ENCODE results near the gene DCBLD2.

DNA sequence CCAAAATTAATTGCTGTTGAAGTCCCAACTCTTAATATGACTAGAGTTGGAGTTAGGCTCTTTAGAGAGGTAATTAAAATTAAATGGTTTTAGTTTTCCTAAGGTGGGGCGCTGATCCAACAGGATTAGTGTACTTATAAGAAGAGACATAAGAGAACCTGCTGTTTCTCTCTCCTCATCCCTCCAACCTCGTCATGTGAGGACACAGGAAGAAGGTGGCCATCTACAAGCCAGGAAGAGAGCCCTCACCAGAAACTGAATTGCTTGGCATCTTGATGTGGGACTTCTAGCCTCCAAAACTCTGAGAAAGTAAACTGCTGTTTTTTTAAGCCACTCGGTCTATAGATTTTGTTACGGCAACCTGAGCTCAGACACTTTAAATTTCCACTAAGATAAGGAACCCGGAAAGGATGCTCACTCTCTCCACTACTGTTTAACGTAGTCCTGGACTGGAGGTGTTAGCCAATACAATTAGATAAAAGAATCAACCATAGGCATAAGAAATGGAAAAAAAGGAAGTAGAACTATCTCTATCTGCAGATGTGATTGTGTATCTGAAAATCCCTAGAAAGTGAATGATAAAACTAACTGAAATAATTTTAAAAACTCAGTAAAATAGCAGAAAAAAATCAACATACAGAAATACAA, 26.8 kb downstream of the DCBLD2 start:
- TF ChIP-seq POLR2AphosphoS5 (IDR thresholded peaks at IDR 0.05; ENCODE audit: insufficient read depth, low read depth, low read length) (no peak), POLR2A (IDR thresholded peaks at IDR 0.05; ENCODE audit: low read depth, low read length) (no peak), CTCF (IDR thresholded peaks at IDR 0.05; ENCODE audit: extremely low read depth in 1 of 2, insufficient read depth in 1 of 2, low read depth in 1 of 2, low read length in 2 of 2) (no peak), MYC (IDR thresholded peaks at IDR 0.05; ENCODE audit: low read depth, low read length) (no peak), JUN (IDR thresholded peaks at IDR 0.05; ENCODE audit: borderline replicate concordance, insufficient read depth, insufficient read length, low read depth) (no peak), EZH2 (IDR thresholded peaks at IDR 0.05; ENCODE audit: borderline replicate concordance, low read depth, low read length, severe bottlenecking) (no peak)
- TF ChIP-seq, protein P1, sequence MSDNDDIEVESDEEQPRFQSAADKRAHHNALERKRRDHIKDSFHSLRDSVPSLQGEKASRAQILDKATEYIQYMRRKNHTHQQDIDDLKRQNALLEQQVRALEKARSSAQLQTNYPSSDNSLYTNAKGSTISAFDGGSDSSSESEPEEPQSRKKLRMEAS (IDR thresholded peaks at IDR 0.05; ENCODE audit: insufficient read depth, insufficient read length), result no peak
